ENCODE data around the gene ARHGEF2. TPM values are rescaled to one million over a fixed set of nuclear protein-coding genes. Genes with fewer than 3 reads are reported as not detected.
A peak's percentile ranks its signal among the peaks of the same experiment; 100 is the strongest.

Gene ARHGEF2
- total and polyA plus RNA-seq, 2 of the 13 experiments (the other 11 are each of a cell fraction or from before 2014, with no cell fraction given), result 16.1 to 32.1 TPM

DNA sequence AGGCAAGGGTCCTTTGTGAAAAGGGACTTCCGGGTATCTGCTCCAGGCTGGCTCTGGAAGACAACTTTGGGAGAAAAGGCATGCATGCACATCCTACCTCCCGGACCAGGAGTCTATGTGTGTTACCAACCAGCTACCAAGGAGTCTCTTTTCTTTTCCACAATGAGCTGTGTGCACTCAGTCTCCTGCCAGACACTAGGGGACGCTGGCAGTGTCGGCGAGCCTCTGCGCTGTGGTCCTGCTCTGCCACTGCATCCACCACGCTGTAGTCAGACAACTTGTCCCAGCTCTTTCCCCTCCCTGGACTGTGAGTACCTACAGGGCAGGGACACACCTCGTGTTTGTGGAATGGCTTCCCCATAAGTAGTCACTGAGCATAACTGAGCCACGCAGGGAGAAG is 47.5 kb upstream of the ARHGEF2 start:
- H3K27me3 ChIP-seq (ENCODE audit: control insufficient read depth in 1 of 2, insufficient read depth in 2 of 2, low read length in 2 of 2), result no peaks in the 10 kb centered on the region
- DNase-seq (ENCODE audit: low spot score) (peak; percentile 62), FAIRE-seq (peak; percentile 69), ATAC-seq (peak; percentile 98)
- ChIA-PET CTCF (ENCODE audit: low intra/inter-chr PET ratio, low total read pairs) (interaction anchor here (1.7 kb wide), 1 partner anchor 40 kb away, joined by 11 read pairs; no protein-coding TSS in a partner anchor), POLR2A (interaction anchor here (1.0 kb wide), 1 partner anchor 40 kb away, joined by 3 read pairs; no protein-coding TSS in a partner anchor)
- no peaks in the 10 kb centered on the region for H4K20me1 ChIP-seq (ENCODE audit: insufficient read depth, low read length)
- in situ Hi-C loops (cut with HindIII; ENCODE audit: extremely low pct_ligation_motif_present, low pct_unique_long_range_greater_than_20kb), result no loop called here
- H3K79me2 ChIP-seq (ENCODE audit: insufficient read depth, low read length), result no peaks in the 10 kb centered on the region
- H3K9ac ChIP-seq (ENCODE audit: insufficient read depth, low read depth, low read length), result no peak overlapping the region
- H3K9me3 ChIP-seq (ENCODE audit: low read length), result no peaks in the 10 kb centered on the region
- H3K4me3 ChIP-seq (replicated peaks in 1 of 3; ENCODE audit: insufficient read depth in 1 of 3, low read depth in 2 of 3, low read length in 3 of 3), result no peak overlapping the region
- H3K27ac ChIP-seq (ENCODE audit: extremely low read length, insufficient read depth, low read length), result no peak overlapping the region
- H3K4me2 ChIP-seq (ENCODE audit: low read depth, low read length), result peak overlapping the region; percentile 51
- WGBS (ENCODE audit: low lambda C conversion rate), result 13% methylated on average over 9 of the region's 9 CpGs
- intact Hi-C loops (cut with micrococcal nuclease; ENCODE audit: unreplicated experiment), result no loop called here
- no TSS peak for BruUV-seq (replicated peaks)
- peak overlapping the region; percentile 88 for H2AFZ ChIP-seq (ENCODE audit: low read length)
- peaks cover 28% of the 10 kb centered on the region for H3K4me1 ChIP-seq (ENCODE audit: insufficient read depth, low read length)
- H3K36me3 ChIP-seq (replicated peaks in 1 of 2; ENCODE audit: control insufficient read depth in 1 of 2, insufficient read depth in 2 of 2, low read length in 2 of 2), result no peaks in the 10 kb centered on the region
- TF ChIP-seq, protein P1, sequence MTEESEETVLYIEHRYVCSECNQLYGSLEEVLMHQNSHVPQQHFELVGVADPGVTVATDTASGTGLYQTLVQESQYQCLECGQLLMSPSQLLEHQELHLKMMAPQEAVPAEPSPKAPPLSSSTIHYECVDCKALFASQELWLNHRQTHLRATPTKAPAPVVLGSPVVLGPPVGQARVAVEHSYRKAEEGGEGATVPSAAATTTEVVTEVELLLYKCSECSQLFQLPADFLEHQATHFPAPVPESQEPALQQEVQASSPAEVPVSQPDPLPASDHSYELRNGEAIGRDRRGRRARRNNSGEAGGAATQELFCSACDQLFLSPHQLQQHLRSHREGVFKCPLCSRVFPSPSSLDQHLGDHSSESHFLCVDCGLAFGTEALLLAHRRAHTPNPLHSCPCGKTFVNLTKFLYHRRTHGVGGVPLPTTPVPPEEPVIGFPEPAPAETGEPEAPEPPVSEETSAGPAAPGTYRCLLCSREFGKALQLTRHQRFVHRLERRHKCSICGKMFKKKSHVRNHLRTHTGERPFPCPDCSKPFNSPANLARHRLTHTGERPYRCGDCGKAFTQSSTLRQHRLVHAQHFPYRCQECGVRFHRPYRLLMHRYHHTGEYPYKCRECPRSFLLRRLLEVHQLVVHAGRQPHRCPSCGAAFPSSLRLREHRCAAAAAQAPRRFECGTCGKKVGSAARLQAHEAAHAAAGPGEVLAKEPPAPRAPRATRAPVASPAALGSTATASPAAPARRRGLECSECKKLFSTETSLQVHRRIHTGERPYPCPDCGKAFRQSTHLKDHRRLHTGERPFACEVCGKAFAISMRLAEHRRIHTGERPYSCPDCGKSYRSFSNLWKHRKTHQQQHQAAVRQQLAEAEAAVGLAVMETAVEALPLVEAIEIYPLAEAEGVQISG (CRISPR knock-in tag; IDR thresholded peaks at IDR 0.05), result peak; percentile 73
- TF ChIP-seq ZNF768 (CRISPR knock-in tag; IDR thresholded peaks at IDR 0.05) (peak; percentile 27; the same call in 1 of the 2 replicates), HHEX (CRISPR knock-in tag; IDR thresholded peaks at IDR 0.05) (no peak), MYC (CRISPR knock-in tag; IDR thresholded peaks at IDR 0.05; ENCODE audit: borderline replicate concordance) (peak; percentile 47; the same call in 1 of the 2 replicates), ZNF382 (CRISPR knock-in tag; IDR thresholded peaks at IDR 0.05; ENCODE audit: borderline replicate concordance) (no peak), MXI1 (IDR thresholded peaks at IDR 0.05; ENCODE audit: borderline replicate concordance, low read depth, low read length) (no peak), KDM2A (CRISPR knock-in tag; IDR thresholded peaks at IDR 0.05; ENCODE audit: borderline replicate concordance, low read depth) (peak; percentile 69; the same call in 1 of the 2 replicates), MED1 (CRISPR knock-in tag; IDR thresholded peaks at IDR 0.05) (no peak), ZNF205 (CRISPR knock-in tag; IDR thresholded peaks at IDR 0.05) (peak; percentile 42; the same call in 1 of the 2 replicates), ZNF260 (CRISPR knock-in tag; IDR thresholded peaks at IDR 0.05; ENCODE audit: borderline replicate concordance, low read depth) (no peak), SP5 (CRISPR knock-in tag; IDR thresholded peaks at IDR 0.05; ENCODE audit: borderline replicate concordance, low read depth) (no peak), RORA (CRISPR knock-in tag; IDR thresholded peaks at IDR 0.05) (no peak), HOXA3 (CRISPR knock-in tag; IDR thresholded peaks at IDR 0.05) (peak; percentile 21; the same call in 1 of the 2 replicates)
- TF ChIP-seq, protein P2, sequence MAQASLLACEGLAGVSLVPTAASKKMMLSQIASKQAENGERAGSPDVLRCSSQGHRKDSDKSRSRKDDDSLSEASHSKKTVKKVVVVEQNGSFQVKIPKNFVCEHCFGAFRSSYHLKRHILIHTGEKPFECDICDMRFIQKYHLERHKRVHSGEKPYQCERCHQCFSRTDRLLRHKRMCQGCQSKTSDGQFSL (CRISPR knock-in tag; IDR thresholded peaks at IDR 0.05), result no peak
- TF ChIP-seq, protein P3, sequence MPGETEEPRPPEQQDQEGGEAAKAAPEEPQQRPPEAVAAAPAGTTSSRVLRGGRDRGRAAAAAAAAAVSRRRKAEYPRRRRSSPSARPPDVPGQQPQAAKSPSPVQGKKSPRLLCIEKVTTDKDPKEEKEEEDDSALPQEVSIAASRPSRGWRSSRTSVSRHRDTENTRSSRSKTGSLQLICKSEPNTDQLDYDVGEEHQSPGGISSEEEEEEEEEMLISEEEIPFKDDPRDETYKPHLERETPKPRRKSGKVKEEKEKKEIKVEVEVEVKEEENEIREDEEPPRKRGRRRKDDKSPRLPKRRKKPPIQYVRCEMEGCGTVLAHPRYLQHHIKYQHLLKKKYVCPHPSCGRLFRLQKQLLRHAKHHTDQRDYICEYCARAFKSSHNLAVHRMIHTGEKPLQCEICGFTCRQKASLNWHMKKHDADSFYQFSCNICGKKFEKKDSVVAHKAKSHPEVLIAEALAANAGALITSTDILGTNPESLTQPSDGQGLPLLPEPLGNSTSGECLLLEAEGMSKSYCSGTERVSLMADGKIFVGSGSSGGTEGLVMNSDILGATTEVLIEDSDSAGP (CRISPR knock-in tag; IDR thresholded peaks at IDR 0.05; ENCODE audit: borderline replicate concordance), result 0 out of 2 replicates have a peak, but pooled peaks have one; percentile 21
- TF ChIP-seq, protein P4, sequence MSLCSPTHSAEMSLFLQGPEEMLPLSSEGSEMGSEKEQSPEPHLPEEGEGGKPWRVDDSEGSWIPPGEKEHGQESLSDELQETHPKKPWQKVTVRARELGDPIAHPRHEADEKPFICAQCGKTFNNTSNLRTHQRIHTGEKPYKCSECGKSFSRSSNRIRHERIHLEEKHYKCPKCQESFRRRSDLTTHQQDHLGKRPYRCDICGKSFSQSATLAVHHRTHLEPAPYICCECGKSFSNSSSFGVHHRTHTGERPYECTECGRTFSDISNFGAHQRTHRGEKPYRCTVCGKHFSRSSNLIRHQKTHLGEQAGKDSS (CRISPR knock-in tag; IDR thresholded peaks at IDR 0.05; ENCODE audit: borderline replicate concordance, low read depth), result 0 out of 2 replicates have a peak, but pooled peaks have one; percentile 39
- TF ChIP-seq, protein P5, sequence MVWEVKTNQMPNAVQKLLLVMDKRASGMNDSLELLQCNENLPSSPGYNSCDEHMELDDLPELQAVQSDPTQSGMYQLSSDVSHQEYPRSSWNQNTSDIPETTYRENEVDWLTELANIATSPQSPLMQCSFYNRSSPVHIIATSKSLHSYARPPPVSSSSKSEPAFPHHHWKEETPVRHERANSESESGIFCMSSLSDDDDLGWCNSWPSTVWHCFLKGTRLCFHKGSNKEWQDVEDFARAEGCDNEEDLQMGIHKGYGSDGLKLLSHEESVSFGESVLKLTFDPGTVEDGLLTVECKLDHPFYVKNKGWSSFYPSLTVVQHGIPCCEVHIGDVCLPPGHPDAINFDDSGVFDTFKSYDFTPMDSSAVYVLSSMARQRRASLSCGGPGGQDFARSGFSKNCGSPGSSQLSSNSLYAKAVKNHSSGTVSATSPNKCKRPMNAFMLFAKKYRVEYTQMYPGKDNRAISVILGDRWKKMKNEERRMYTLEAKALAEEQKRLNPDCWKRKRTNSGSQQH (CRISPR knock-in tag; IDR thresholded peaks at IDR 0.05; ENCODE audit: low read depth), result no peak

Data from HepG2 (cell line).